GM18909 (cell line): Measurements from ENCODE around the gene CLRN1.

Experiments used
- ATAC-seq: cut with Tn5 transposase; IDR thresholded peaks from one replicate; pipeline ENCODE4 v1.9.1; 2021; ENCODE audit warnings: mild to moderate bottlenecking; ENCODE audit not compliant: unreplicated experiment, poor library complexity

CLRN1 gene

GRCh38 chr3:150978566-150979148, 6.1 kb upstream of the CLRN1 start:
- no peak for ATAC-seq

GRCh38 chr3:150975992-150976368, 3.5 kb upstream of the CLRN1 start:
- no peak for ATAC-seq

GRCh38 chr3:150975086-150975991, 2.8 kb upstream of the CLRN1 start:
- no peak for ATAC-seq

- no peak for ATAC-seq
Measured at GRCh38 chr3:150970665-150971324, 1.7 kb downstream of the CLRN1 start.

- no peak for ATAC-seq
Measured at GRCh38 chr3:150968341-150969035, 4.0 kb downstream of the CLRN1 start.

- no peak for ATAC-seq
Measured at GRCh38 chr3:150965436-150965835, 7.1 kb downstream of the CLRN1 start.

- ATAC-seq, result no peak
Measured at GRCh38 chr3:150961949-150962348, 10.6 kb downstream of the CLRN1 start.

GRCh38 chr3:150960708-150961684, 11.5 kb downstream of the CLRN1 start:
- no peak for ATAC-seq

- ATAC-seq, result no peak
Measured at GRCh38 chr3:150958683-150959082, 13.8 kb downstream of the CLRN1 start.

- no peak for ATAC-seq
Measured at GRCh38 chr3:150956376-150956775, 16.2 kb downstream of the CLRN1 start.

- ATAC-seq, result no peak
Measured at GRCh38 chr3:150951923-150952322, 20.6 kb downstream of the CLRN1 start.

GRCh38 chr3:150945226-150946032, 27.1 kb downstream of the CLRN1 start:
- no peak for ATAC-seq

- no peak for ATAC-seq
Measured at GRCh38 chr3:150942221-150942620, 30.3 kb downstream of the CLRN1 start.

GRCh38 chr3:150936693-150937092, 35.8 kb downstream of the CLRN1 start:
- ATAC-seq, result peak; percentile 71

GRCh38 chr3:150933473-150933995, 39.0 kb downstream of the CLRN1 start:
- ATAC-seq, result no peak

GRCh38 chr3:150931745-150932144, 40.8 kb downstream of the CLRN1 start:
- ATAC-seq, result no peak

GRCh38 chr3:150930839-150931238, 41.7 kb downstream of the CLRN1 start:
- ATAC-seq, result no peak

- no peak for ATAC-seq
Measured at GRCh38 chr3:150928234-150928633, 44.3 kb downstream of the CLRN1 start.

GRCh38 chr3:150926328-150926727, 46.2 kb downstream of the CLRN1 start:
- ATAC-seq, result no peak
